ENCODE data around the gene KIAA1671. TPM values are rescaled to one million over a fixed set of nuclear protein-coding genes. Genes with fewer than 3 reads are reported as not detected.

KIAA1671 gene
- total and polyA plus RNA-seq, 2 of the 4 experiments (the other 2 are of a cell fraction) = 0.02 TPM; not detected in 1

GRCh38 chr22:25193548-25193947 lies 241.0 kb downstream of the KIAA1671 start:
- no peak overlapping the region for H3K56ac ChIP-seq (ENCODE audit: extremely low read depth, insufficient read depth, low read length)
- H2BK120ac ChIP-seq (ENCODE audit: low read depth, low read length) = no peak overlapping the region
- H2AK5ac ChIP-seq (ENCODE audit: low read depth, low read length) = no peak overlapping the region
- no peak overlapping the region for H4K91ac ChIP-seq (ENCODE audit: insufficient read depth, low read depth, low read length)
- in situ Hi-C loops (cut with MboI; ENCODE audit: low sequenced_read_pairs) (no loop called here), dilution Hi-C loops (cut with HindIII; ENCODE audit: low sequenced_read_pairs, unreplicated experiment) (no loop called here), intact Hi-C loops (cut with micrococcal nuclease) (no loop called here)
- no peaks in the 10 kb centered on the region for H3K27me3 ChIP-seq (ENCODE audit: control insufficient read depth, insufficient read depth, low read length)
- H3K9me1 ChIP-seq (ENCODE audit: insufficient read depth, low read length) = no peaks in the 10 kb centered on the region
- no peak overlapping the region for H2AK9ac ChIP-seq (replicated peaks; ENCODE audit: low read depth, low read length, poor library complexity)
- no peak overlapping the region for H4K8ac ChIP-seq (ENCODE audit: low read depth in 2 of 2, low read length in 2 of 2)
- H2AFZ ChIP-seq (replicated peaks; ENCODE audit: low read length, poor library complexity) = no peak overlapping the region
- no CpG with 5 or more reads among the region's 3 CpGs for WGBS, 2 experiments (ENCODE audit: extremely low coverage in 2 of 2, insufficient read length in 1 of 2)
- no peaks in the 10 kb centered on the region for H3K36me3 ChIP-seq (ENCODE audit: control insufficient read depth, insufficient read depth, low read length)
- DNase-seq = no peak
- H3K23ac ChIP-seq (ENCODE audit: low read depth, low read length) = no peak overlapping the region
- no peaks in the 10 kb centered on the region for H4K20me1 ChIP-seq (ENCODE audit: insufficient read depth, low read length)
- ChIA-PET POLR2A (ENCODE audit: unreplicated experiment) (no interaction called here), CTCF (no interaction called here)
- H3K4me2 ChIP-seq (ENCODE audit: low read depth, low read length) = no peak overlapping the region
- H3K79me1 ChIP-seq (ENCODE audit: low read depth in 1 of 2, low read length in 2 of 2) = no peaks in the 10 kb centered on the region
- no peak for TF ChIP-seq USF2 (IDR thresholded peaks at IDR 0.05; ENCODE audit: low read depth, low read length)
- no peak for TF ChIP-seq MAZ (IDR thresholded peaks at IDR 0.05; ENCODE audit: borderline replicate concordance, low read depth, low read length)
- TF ChIP-seq RAD21 (IDR thresholded peaks at IDR 0.05; ENCODE audit: low read length) = no peak
- TF ChIP-seq CEBPB (IDR thresholded peaks at IDR 0.05; ENCODE audit: low read depth, low read length) = no peak
- TF ChIP-seq BHLHE40 (IDR thresholded peaks at IDR 0.05; ENCODE audit: low read depth, low read length) = no peak
- TF ChIP-seq POLR2A (IDR thresholded peaks at IDR 0.05; ENCODE audit: low read depth, low read length) = no peak
- no peak for TF ChIP-seq CHD1 (IDR thresholded peaks at IDR 0.05; ENCODE audit: low read depth, low read length)
- no peak for TF ChIP-seq MXI1 (IDR thresholded peaks at IDR 0.05; ENCODE audit: borderline replicate concordance, low read depth, low read length)
- H3K18ac ChIP-seq (ENCODE audit: low read depth, low read length) = no peak overlapping the region
- H3K9ac ChIP-seq (ENCODE audit: low read depth, low read length) = no peak overlapping the region
- no peak for ATAC-seq (ENCODE audit: low read depth)
- H3K27ac ChIP-seq (ENCODE audit: insufficient read depth, low read length) = no peak overlapping the region
- H2BK15ac ChIP-seq (ENCODE audit: low read depth, low read length) = no peak overlapping the region
- no peak overlapping the region for H4K5ac ChIP-seq (ENCODE audit: low read depth, low read length)
- H2BK20ac ChIP-seq (ENCODE audit: low read depth, low read length) = no peak overlapping the region
- no peaks in the 10 kb centered on the region for H3K4me1 ChIP-seq (ENCODE audit: control insufficient read depth, insufficient read depth, low read length)
- H3K14ac ChIP-seq (replicated peaks; ENCODE audit: low read depth, low read length) = no peak overlapping the region
- no peak overlapping the region for H3K4ac ChIP-seq (ENCODE audit: low read depth, low read length)
- H2BK5ac ChIP-seq (ENCODE audit: low read depth, low read length, poor library complexity, severe bottlenecking) = no peak overlapping the region
- H3K4me3 ChIP-seq (ENCODE audit: insufficient read depth, low read depth, low read length) = no peak overlapping the region
- BruUV-seq (replicated peaks) = no TSS peak
- no peaks in the 10 kb centered on the region for H3K9me3 ChIP-seq (ENCODE audit: control insufficient read depth, insufficient read depth, low read length)
